Keratinocyte (primary cell): ENCODE data around the gene REXO1. TPM values are rescaled to one million over a fixed set of nuclear protein-coding genes. Genes with fewer than 3 reads are reported as not detected.
A peak's percentile ranks its signal among the peaks of the same experiment; 100 is the strongest.

ENCODE experiments used
- DNase-seq: peaks from one replicate; pipeline ENCODE4 v3.0.0-alpha.2; 2011; ENCODE audit warnings: low read depth, missing footprints, low spot score
- FAIRE-seq: peaks from 2 replicates; lab custom pipeline; 2011; peaks lifted over from hg19 to GRCh38; lab: Jason Lieb, UNC
- H2AFZ ChIP-seq: 2 replicates; pipeline ENCODE4 v1.6.0; 2012; ENCODE audit warnings: low read length, control low read depth, inconsistent platforms; ENCODE audit not compliant: control insufficient read depth
- H3K27ac ChIP-seq: 2 replicates; pipeline ENCODE4 v1.5.1; 2011; ENCODE audit warnings: low read length; ENCODE audit not compliant: control insufficient read depth, insufficient read depth
- H3K27me3 ChIP-seq: 3 replicates; pipeline ENCODE4 v1.6.0; 2011; ENCODE audit warnings: low read length; ENCODE audit not compliant: control insufficient read depth, insufficient read depth; ENCODE audit errors: extremely low read depth
- H3K36me3 ChIP-seq, 2 experiments: 2 replicates in 1 of 2; 3 replicates in 1 of 2; pipeline ENCODE4 v1.5.1; 2011; ENCODE audit warnings: low read length in 2 of 2, mild to moderate bottlenecking in 1 of 2; ENCODE audit not compliant: control insufficient read depth in 2 of 2, insufficient read depth in 2 of 2; ENCODE audit errors: extremely low read depth in 1 of 2
- H3K4me1 ChIP-seq: 3 replicates; pipeline ENCODE4 v1.5.1; 2011; ENCODE audit warnings: low read length; ENCODE audit not compliant: control insufficient read depth, insufficient read depth; ENCODE audit errors: extremely low read depth
- H3K4me2 ChIP-seq: 3 replicates; pipeline ENCODE4 v1.6.0; 2011; ENCODE audit warnings: low read depth, low read length; ENCODE audit not compliant: control insufficient read depth, insufficient read depth; ENCODE audit errors: extremely low read depth
- H3K4me3 ChIP-seq, 3 experiments: fragments of 200-600 bp in 1 of 3; sonication (generic) in 1 of 3; 2 replicates in 2 of 3; 3 replicates in 1 of 3; pipeline ENCODE4 v1.5.1; 2011 to 2016; ENCODE audit warnings: low read length in 3 of 3, mild to moderate bottlenecking in 3 of 3, control low read depth in 2 of 3, inconsistent platforms in 1 of 3, low read depth in 1 of 3, mixed read lengths in 1 of 3, mixed run types in 1 of 3, moderate library complexity in 1 of 3; ENCODE audit not compliant: control insufficient read depth in 2 of 3, insufficient read depth in 2 of 3; ENCODE audit errors: extremely low read depth in 1 of 3
- H3K79me2 ChIP-seq: 2 replicates; pipeline ENCODE4 v1.6.0; 2012; ENCODE audit warnings: low read length; ENCODE audit not compliant: control insufficient read depth, insufficient read depth
- H3K9ac ChIP-seq: 3 replicates; pipeline ENCODE4 v1.6.0; 2011; ENCODE audit warnings: low read length; ENCODE audit not compliant: control insufficient read depth, insufficient read depth; ENCODE audit errors: extremely low read depth
- H3K9me1 ChIP-seq: 3 replicates; pipeline ENCODE4 v1.6.0; 2011; ENCODE audit warnings: low read length; ENCODE audit not compliant: control insufficient read depth, insufficient read depth; ENCODE audit errors: extremely low read depth
- H3K9me3 ChIP-seq: 2 replicates; pipeline ENCODE4 v1.5.1; 2012; ENCODE audit warnings: low read depth, low read length; ENCODE audit not compliant: control insufficient read depth
- H4K20me1 ChIP-seq: 3 replicates; pipeline ENCODE4 v1.6.0; 2011; ENCODE audit warnings: low read length; ENCODE audit not compliant: control insufficient read depth, insufficient read depth; ENCODE audit errors: extremely low read depth
- CTCF ChIP-seq, 3 experiments: IDR thresholded peaks in 1 of 3; conservative IDR thresholded peaks in 1 of 3; optimal IDR thresholded peaks in 1 of 3; 2 replicates in 2 of 3; 3 replicates in 1 of 3; pipeline versions ENCODE3 to v1.5.1; 2011; ENCODE audit warnings: low read length in 3 of 3, mild to moderate bottlenecking in 3 of 3, moderate library complexity in 2 of 3, control low read depth in 1 of 3, inconsistent platforms in 1 of 3; ENCODE audit not compliant: insufficient read depth in 2 of 3; ENCODE audit errors: extremely low read depth in 1 of 3
- EZH2 ChIP-seq: IDR thresholded peaks from one replicate; pipeline ENCODE4 v1.6.1; 2012; ENCODE audit warnings: inconsistent platforms, mild to moderate bottlenecking, low read length, moderate library complexity
- dilution Hi-C: fragments of 300-500 bp; cut with MboI; formaldehyde crosslinking; loops from one replicate; pipeline ENCODE4 v1.7.0; 2020; ENCODE audit warnings: low sequenced_read_pairs; ENCODE audit not compliant: extremely low pct_ligation_motif_present
- polyA minus RNA-seq, 3 experiments: library from RNA; depleted of rRNA, polyadenylated mRNA; stranded (reverse); fragments of >200 nt; gene quantifications; 1 replicate in 1 of 3; 2 replicates in 1 of 3; 3 replicates in 1 of 3; pipeline ENCODE4 v1.2.3, GENCODE V29; 2011
- polyA plus RNA-seq, 5 experiments: library from polyadenylated mRNA; depleted of rRNA in 3 of 5; stranded (reverse) in 3 of 5; stranded (forward) in 1 of 5; unstranded in 1 of 5; fragments of >200 nt; gene quantifications; 1 replicate in 1 of 5; 2 replicates in 3 of 5; 3 replicates in 1 of 5; pipeline versions ENCODE4 v1.2.1 to v1.2.3, GENCODE V29; 2011 to 2012; ENCODE audit warnings: missing spikeins in 2 of 5, low read depth in 1 of 5, low replicate concordance in 1 of 5

The REXO1 gene
- polyA plus RNA-seq (6.1 to 18.6 TPM (median 9.1 TPM) in 3 replicates), polyA minus RNA-seq (16.5 to 40.9 TPM (median 17.7 TPM) in 3 replicates)
- polyA plus RNA-seq (2011; ENCODE audit: low read depth) = 15.3 TPM
- polyA plus RNA-seq (2011; cell fraction: cytosol; rRNA removed) = 8.0 and 14.2 TPM in 2 replicates
- polyA plus RNA-seq (2011; cell fraction: nucleus; rRNA removed) = 41.7 and 47.8 TPM in 2 replicates
- polyA plus RNA-seq (2012; ENCODE audit: low replicate concordance) = 19.8 and 25.0 TPM in 2 replicates
- 27.4 TPM for polyA minus RNA-seq (2011; cell fraction: cytosol; rRNA and poly(A)+ RNA removed)
- 12.9 and 19.1 TPM in 2 replicates for polyA minus RNA-seq (2011; cell fraction: nucleus; rRNA and poly(A)+ RNA removed)

GRCh38 chr19:1848399-1849131, at the start of gene REXO1:
Gene REXO1 (minus strand): TSS chr19:1848483. CDS start chr19:1848358, 125 bp downstream.
- Histone ChIP-seq H3K27me3 (no peaks in the 10 kb centered on the region), H3K36me3 (peaks cover 8 to 12% of the 10 kb centered on the region in 2 experiments), H4K20me1 (peaks cover 12% of the 10 kb centered on the region), H3K4me2 (peak within 1 kb of the TSS; percentile 95), H3K4me3 (peak within 1 kb of the TSS; percentile 81 to 87 (median 85)), H3K9ac (peak within 1 kb of the TSS; percentile 94), H3K79me2 (peaks cover 64% of the 10 kb centered on the region), H3K4me1 (peaks cover 41% of the 10 kb centered on the region), H3K9me3 (no peaks in the 10 kb centered on the region), H2AFZ (peak within 1 kb of the TSS; percentile 44), H3K27ac (peak within 1 kb of the TSS; percentile 89), H3K9me1 (no peaks in the 10 kb centered on the region)
- no peak for DNase-seq
- FAIRE-seq = peak; percentile 80
- TF ChIP-seq EZH2 = no peak
- TF ChIP-seq CTCF (optimal IDR thresholded peaks at IDR 0.05 in 1 of 3, IDR thresholded peaks at IDR 0.05 in 1 of 3, conservative IDR thresholded peaks at IDR 0.05 in 1 of 3; ENCODE audit: extremely low read depth in 1 of 3, insufficient read depth in 2 of 3, low read length in 3 of 3) = peak; percentile 81 to 90 (median 86)
- dilution Hi-C loops = no loop called here

DNA sequence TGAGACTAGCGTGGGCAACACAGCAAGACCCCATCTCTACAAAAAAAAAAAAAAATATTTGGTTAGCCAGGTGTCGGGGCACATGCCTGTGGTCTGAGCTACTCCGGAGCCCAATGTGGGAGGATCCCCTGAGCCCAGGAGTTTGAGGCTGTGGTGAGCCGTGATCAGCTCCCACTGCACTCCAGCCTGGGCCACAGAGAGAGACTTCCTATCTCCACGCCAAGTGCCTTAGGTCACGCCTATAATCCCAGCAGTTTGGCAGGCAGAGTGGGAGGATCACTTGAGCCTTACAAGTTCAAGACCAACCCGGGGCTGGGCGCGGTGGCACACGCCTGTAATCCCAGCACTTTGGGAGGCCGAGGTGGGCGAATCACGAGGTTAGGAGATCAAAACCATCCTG, 48.2 kb upstream of the REXO1 start:
- TF ChIP-seq EZH2 (no peak), CTCF (optimal IDR thresholded peaks at IDR 0.05 in 1 of 3, IDR thresholded peaks at IDR 0.05 in 1 of 3, conservative IDR thresholded peaks at IDR 0.05 in 1 of 3; ENCODE audit: extremely low read depth in 1 of 3, insufficient read depth in 2 of 3, low read length in 3 of 3) (no peak)
- H3K4me2 ChIP-seq = no peak overlapping the region
- FAIRE-seq (no peak), DNase-seq (no peak)
- no peak overlapping the region for H3K4me3 ChIP-seq
- H3K4me1 ChIP-seq = peaks cover 6% of the 10 kb centered on the region
- no peak overlapping the region for H3K27ac ChIP-seq
- no peaks in the 10 kb centered on the region for H4K20me1 ChIP-seq
- dilution Hi-C loops = no loop called here
- no peaks in the 10 kb centered on the region for H3K36me3 ChIP-seq
- H3K9ac ChIP-seq = no peak overlapping the region
- no peaks in the 10 kb centered on the region for H3K27me3 ChIP-seq
- no peak overlapping the region for H2AFZ ChIP-seq
- no peaks in the 10 kb centered on the region for H3K79me2 ChIP-seq
- H3K9me3 ChIP-seq = no peaks in the 10 kb centered on the region
- H3K9me1 ChIP-seq = no peaks in the 10 kb centered on the region
